Liver (tissue), 3 donors: ENCODE data around the gene LAMP1.

Experiments used
- ATF3 ChIP-seq: IDR thresholded peaks from 2 replicates; pipeline ENCODE4 v1.6.1; 2016; ENCODE audit warnings: antibody characterized with exemption
- EGR1 ChIP-seq, 2 donors: IDR thresholded peaks; 2 replicates each; pipeline ENCODE4 v1.6.1; 2016 to 2018; ENCODE audit warnings: antibody characterized with exemption in 2 of 2, low read depth in 2 of 2
- GABPA ChIP-seq, 2 donors: IDR thresholded peaks in 1 of 2; conservative IDR thresholded peaks in 1 of 2; 2 replicates each; pipeline ENCODE4 v1.6.1; 2016; ENCODE audit warnings: antibody characterized with exemption in 2 of 2, mild to moderate bottlenecking in 1 of 2, moderate library complexity in 1 of 2
- JUND ChIP-seq, 2 donors: IDR thresholded peaks; 2 replicates each; pipeline ENCODE4 v1.6.1; 2016; ENCODE audit warnings: antibody characterized with exemption in 2 of 2
- MAX ChIP-seq: IDR thresholded peaks from 2 replicates; pipeline ENCODE4 v1.6.1; 2016; ENCODE audit warnings: antibody characterized with exemption
- NR2F2 ChIP-seq: IDR thresholded peaks from 2 replicates; pipeline ENCODE4 v1.6.1; 2016; ENCODE audit warnings: antibody characterized with exemption
- RAD21 ChIP-seq, 2 donors: IDR thresholded peaks; 2 replicates each; pipeline ENCODE4 v1.6.1; 2016; ENCODE audit warnings: antibody characterized with exemption in 2 of 2, mild to moderate bottlenecking in 2 of 2
- SP1 ChIP-seq: IDR thresholded peaks from 2 replicates; pipeline ENCODE4 v1.6.1; 2018; ENCODE audit warnings: antibody characterized with exemption, mild to moderate bottlenecking
- TAF1 ChIP-seq: conservative IDR thresholded peaks from 2 replicates; pipeline ENCODE4 v1.6.1; 2016; ENCODE audit warnings: antibody characterized with exemption, mild to moderate bottlenecking
- YY1 ChIP-seq: IDR thresholded peaks from 2 replicates; pipeline ENCODE4 v1.6.1; 2016; ENCODE audit warnings: antibody characterized with exemption, mild to moderate bottlenecking
- ZBTB33 ChIP-seq: IDR thresholded peaks from 2 replicates; pipeline ENCODE4 v1.6.1; 2016; ENCODE audit warnings: antibody characterized with exemption
- TF ChIP-seq, protein P1 (sequence below): fragments of 150-350 bp; IDR thresholded peaks from 2 replicates; pipeline ENCODE4 v1.5.1; 2017; ENCODE audit warnings: improper control_type of control experiment, low read depth, low read length; ENCODE audit not compliant: missing input control
- donor health status: healthy.
- donor health status: healthy.

DNA sequence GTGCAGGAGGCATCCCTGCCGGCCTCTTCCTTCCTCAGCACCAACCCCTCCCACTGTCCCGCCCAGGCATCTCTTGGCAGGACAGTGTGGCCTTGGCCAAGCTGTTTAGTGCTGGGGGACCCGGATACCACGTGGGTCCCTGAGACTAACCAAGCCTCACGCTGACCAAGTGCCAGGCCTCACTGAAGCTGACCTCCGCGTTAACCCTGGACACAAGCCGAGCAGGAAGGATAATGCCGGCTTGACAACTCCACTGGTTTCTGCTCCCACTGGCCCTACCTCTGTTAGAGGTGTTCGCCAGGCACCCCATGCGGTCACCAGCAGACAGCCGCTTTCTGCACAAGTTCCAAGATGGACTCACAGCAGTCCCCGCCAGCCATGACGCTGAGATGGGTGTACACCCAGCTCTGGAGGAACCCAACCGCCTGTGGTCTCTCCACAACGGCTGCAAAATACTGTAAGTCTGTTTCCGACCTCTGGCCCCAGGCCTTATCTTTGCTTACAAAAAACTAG, 54.5 kb downstream of the LAMP1 start:
- TF ChIP-seq, protein P1, sequence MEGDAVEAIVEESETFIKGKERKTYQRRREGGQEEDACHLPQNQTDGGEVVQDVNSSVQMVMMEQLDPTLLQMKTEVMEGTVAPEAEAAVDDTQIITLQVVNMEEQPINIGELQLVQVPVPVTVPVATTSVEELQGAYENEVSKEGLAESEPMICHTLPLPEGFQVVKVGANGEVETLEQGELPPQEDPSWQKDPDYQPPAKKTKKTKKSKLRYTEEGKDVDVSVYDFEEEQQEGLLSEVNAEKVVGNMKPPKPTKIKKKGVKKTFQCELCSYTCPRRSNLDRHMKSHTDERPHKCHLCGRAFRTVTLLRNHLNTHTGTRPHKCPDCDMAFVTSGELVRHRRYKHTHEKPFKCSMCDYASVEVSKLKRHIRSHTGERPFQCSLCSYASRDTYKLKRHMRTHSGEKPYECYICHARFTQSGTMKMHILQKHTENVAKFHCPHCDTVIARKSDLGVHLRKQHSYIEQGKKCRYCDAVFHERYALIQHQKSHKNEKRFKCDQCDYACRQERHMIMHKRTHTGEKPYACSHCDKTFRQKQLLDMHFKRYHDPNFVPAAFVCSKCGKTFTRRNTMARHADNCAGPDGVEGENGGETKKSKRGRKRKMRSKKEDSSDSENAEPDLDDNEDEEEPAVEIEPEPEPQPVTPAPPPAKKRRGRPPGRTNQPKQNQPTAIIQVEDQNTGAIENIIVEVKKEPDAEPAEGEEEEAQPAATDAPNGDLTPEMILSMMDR: no peak
- TF ChIP-seq ATF3 (no peak), MAX (no peak), TAF1 (no peak), ZBTB33 (no peak), RAD21 (IDR thresholded peaks at IDR 0.05) (peak in 1 of 2 donors; percentile 5), YY1 (peak; percentile 75), EGR1 (IDR thresholded peaks at IDR 0.05; ENCODE audit: low read depth in 2 of 2) (no peak), JUND (IDR thresholded peaks at IDR 0.05) (no peak), GABPA (IDR thresholded peaks at IDR 0.05 in 1 of 2, conservative IDR thresholded peaks at IDR 0.05 in 1 of 2) (no peak), NR2F2 (peak; percentile 86), SP1 (peak; percentile 18)
